Hepatocyte (in vitro differentiated cells): ENCODE results near the gene SFN. TPM values are rescaled to one million over a fixed set of nuclear protein-coding genes. Genes with fewer than 3 reads are reported as not detected.

Experiments used
- DNase-seq: peaks from one replicate; pipeline ENCODE4 v3.0.0-alpha.2; 2016; ENCODE audit warnings: low spot score
- H2AFZ ChIP-seq: fragments of 200-600 bp; sonication (generic); 2 replicates; pipeline ENCODE4 v1.6.0; 2016; ENCODE audit warnings: antibody characterized with exemption, mild to moderate bottlenecking
- H3K27ac ChIP-seq: fragments of 200-600 bp; sonication (generic); 2 replicates; pipeline ENCODE4 v1.5.1; 2016; ENCODE audit warnings: mild to moderate bottlenecking
- H3K27me3 ChIP-seq: fragments of 200-600 bp; sonication (generic); 2 replicates; pipeline ENCODE4 v1.6.1; 2016
- H3K36me3 ChIP-seq: fragments of 200-600 bp; sonication (generic); replicated peaks from 2 replicates; pipeline ENCODE4 v1.5.1; 2016; ENCODE audit warnings: low read depth; ENCODE audit not compliant: insufficient read depth
- H3K4me1 ChIP-seq: fragments of 200-600 bp; sonication (generic); 2 replicates; pipeline ENCODE4 v1.5.1; 2016; ENCODE audit warnings: mild to moderate bottlenecking, moderate library complexity; ENCODE audit not compliant: insufficient read depth
- H3K4me2 ChIP-seq: fragments of 200-600 bp; sonication (generic); 2 replicates; pipeline ENCODE4 v1.6.0; 2016
- H3K4me3 ChIP-seq: fragments of 200-600 bp; sonication (generic); 2 replicates; pipeline ENCODE4 v1.5.1; 2016; ENCODE audit warnings: mild to moderate bottlenecking
- H3K79me2 ChIP-seq: fragments of 200-600 bp; sonication (generic); 2 replicates; pipeline ENCODE4 v1.6.0; 2017; ENCODE audit warnings: mild to moderate bottlenecking
- H3K9me2 ChIP-seq: fragments of 200-600 bp; sonication (generic); replicated peaks from 2 replicates; pipeline ENCODE4 v1.6.0; 2017; ENCODE audit warnings: mild to moderate bottlenecking; ENCODE audit not compliant: insufficient read depth
- H3K9me3 ChIP-seq: fragments of 200-600 bp; sonication (generic); 2 replicates; pipeline ENCODE4 v1.5.1; 2016; ENCODE audit warnings: low read depth, mild to moderate bottlenecking
- H4K20me1 ChIP-seq: fragments of 200-600 bp; sonication (generic); 2 replicates; pipeline ENCODE4 v1.6.0; 2016; ENCODE audit warnings: mild to moderate bottlenecking; ENCODE audit not compliant: insufficient read depth, poor library complexity, severe bottlenecking
- EZH2 ChIP-seq: fragments of 200-600 bp; sonication (generic); IDR thresholded peaks from 2 replicates; pipeline ENCODE4 v1.6.1; 2016; ENCODE audit warnings: antibody characterized with exemption, mild to moderate bottlenecking, borderline replicate concordance
- EZH2phosphoT487 ChIP-seq: fragments of 200-600 bp; sonication (generic); IDR thresholded peaks from one replicate; pipeline ENCODE4 v1.6.1; 2018; ENCODE audit warnings: antibody characterized with exemption, mild to moderate bottlenecking, low read depth, moderate library complexity; ENCODE audit not compliant: unreplicated experiment, severe bottlenecking
- WGBS: methylation state at CpG from one replicate; pipeline ENCODE4 v1.1.6; 2016; ENCODE audit warnings: low lambda C conversion rate; ENCODE audit errors: missing lambda C conversion rate; 5-methylcytosine and 5-hydroxymethylcytosine counted together
- polyA plus RNA-seq: library from polyadenylated mRNA; unstranded; fragments of >200 nt; fragmentation: Nextera tagmentation; extraction: Ambion mirVana; gene quantifications from 2 replicates; pipeline ENCODE4 v1.2.1, GENCODE V29; 2016
- total RNA-seq: library from RNA; depleted of rRNA; stranded (reverse); fragments of >200 nt; gene quantifications from 2 replicates; pipeline ENCODE4 v1.2.3, GENCODE V29; 2014
- TF ChIP-seq, protein P1 (sequence below): fragments of 200-600 bp; sonication (generic); IDR thresholded peaks from 2 replicates; pipeline ENCODE4 v1.5.1; 2016; ENCODE audit warnings: antibody characterized with exemption, mild to moderate bottlenecking; ENCODE audit not compliant: poor library complexity

The SFN gene
- total and polyA plus RNA-seq, 2 experiments from 2014 or later, result 3.4 to 8.5 TPM

DNA sequence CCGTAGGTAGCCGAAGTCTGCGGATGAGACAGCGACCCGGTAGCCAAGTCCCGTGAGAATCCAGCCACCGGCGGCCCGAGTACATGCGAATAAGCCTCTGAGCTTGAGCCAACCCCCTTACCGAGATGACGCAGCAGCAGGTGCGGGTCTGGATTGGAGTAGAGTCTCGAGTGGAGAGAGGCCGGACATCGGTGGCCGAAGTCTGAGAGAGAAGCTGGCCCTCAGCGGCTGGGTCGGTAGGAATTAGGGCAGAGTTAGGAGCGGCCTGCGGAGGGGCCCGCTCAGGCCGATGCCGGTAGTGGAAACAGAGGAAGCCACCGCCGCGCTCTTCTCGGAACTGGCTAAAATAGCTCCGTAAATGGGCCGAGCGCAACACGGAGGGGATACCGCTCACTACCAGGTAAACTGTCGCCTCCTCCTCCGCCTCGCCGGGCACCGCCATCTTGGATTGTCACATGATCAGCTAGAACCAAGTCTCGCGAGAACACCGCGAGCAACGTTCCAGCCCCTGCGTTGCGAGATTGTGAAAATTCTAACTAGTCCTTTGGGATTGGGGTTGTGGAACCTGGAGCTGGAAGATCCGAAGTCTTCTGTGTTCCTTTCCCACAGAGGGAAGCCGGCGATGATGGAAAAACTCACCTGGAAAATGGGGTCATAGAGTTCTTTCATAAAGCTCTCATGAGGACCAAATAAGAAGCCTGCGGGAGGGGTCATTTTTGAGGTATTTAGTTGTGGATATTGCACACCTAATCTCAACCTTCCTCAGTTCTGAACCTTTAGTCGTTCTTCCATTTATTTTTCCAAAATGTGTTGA, 37.3 kb downstream of the SFN start, which contains the start of gene GPATCH3:
TSS of gene GPATCH3 (minus strand) at position 467 of the 814 bp plus-strand sequence. CDS start at position 442, 25 bp downstream.
- H3K27ac ChIP-seq, result peak within 1 kb of the TSS; percentile 90
- WGBS, result under 1% methylated on average over 49 of the region's 50 CpGs
- H3K79me2 ChIP-seq, result peaks cover 47% of the 10 kb centered on the region
- peak; percentile 95 for DNase-seq
- no peaks in the 10 kb centered on the region for H3K36me3 ChIP-seq
- peaks cover 16% of the 10 kb centered on the region for H3K4me1 ChIP-seq
- peak within 1 kb of the TSS; percentile 82 for H3K4me2 ChIP-seq
- no peaks in the 10 kb centered on the region for H3K9me3 ChIP-seq
- TF ChIP-seq EZH2, result no peak
- TF ChIP-seq EZH2phosphoT487, result no peak
- TF ChIP-seq, protein P1, sequence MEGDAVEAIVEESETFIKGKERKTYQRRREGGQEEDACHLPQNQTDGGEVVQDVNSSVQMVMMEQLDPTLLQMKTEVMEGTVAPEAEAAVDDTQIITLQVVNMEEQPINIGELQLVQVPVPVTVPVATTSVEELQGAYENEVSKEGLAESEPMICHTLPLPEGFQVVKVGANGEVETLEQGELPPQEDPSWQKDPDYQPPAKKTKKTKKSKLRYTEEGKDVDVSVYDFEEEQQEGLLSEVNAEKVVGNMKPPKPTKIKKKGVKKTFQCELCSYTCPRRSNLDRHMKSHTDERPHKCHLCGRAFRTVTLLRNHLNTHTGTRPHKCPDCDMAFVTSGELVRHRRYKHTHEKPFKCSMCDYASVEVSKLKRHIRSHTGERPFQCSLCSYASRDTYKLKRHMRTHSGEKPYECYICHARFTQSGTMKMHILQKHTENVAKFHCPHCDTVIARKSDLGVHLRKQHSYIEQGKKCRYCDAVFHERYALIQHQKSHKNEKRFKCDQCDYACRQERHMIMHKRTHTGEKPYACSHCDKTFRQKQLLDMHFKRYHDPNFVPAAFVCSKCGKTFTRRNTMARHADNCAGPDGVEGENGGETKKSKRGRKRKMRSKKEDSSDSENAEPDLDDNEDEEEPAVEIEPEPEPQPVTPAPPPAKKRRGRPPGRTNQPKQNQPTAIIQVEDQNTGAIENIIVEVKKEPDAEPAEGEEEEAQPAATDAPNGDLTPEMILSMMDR, result no peak
- no peaks in the 10 kb centered on the region for H3K27me3 ChIP-seq
- H3K4me3 ChIP-seq, result peak within 1 kb of the TSS; percentile 59
- H3K9me2 ChIP-seq, result no peaks in the 10 kb centered on the region
- H2AFZ ChIP-seq, result peak within 1 kb of the TSS; percentile 96
- H4K20me1 ChIP-seq, result no peaks in the 10 kb centered on the region

DNA sequence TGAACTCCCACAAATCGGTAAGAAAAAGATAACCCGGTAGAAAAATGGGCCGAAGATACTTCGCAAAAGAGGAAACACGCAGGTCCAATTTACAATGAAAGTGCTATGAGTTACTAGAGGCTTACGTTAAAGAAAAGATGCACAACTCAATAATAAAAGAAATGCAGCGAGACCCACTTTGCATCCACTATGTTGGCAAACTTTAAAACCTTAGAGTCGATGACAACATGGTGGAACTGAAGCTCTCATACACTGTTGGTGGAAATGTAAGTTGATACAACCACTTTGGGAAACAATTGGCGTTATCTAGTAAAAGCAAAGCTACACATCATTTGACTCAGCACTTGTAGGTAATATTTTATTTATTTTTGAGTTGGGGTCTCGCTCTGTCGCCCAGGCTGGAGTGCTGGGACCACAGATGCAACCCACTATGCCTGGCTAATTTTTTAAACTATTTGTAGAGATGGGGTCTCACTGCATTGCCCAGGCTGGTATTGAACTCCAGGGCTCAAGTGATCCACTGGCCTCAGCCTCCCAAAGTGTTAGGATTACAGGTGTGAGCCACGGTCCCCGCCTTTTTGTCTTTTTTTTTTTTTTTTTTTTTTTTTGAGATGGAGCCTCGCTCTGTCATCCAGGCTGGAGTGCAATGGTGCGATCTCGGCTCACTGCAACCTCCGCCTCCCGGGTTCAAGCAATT, 38.0 kb downstream of the SFN start:
- peak overlapping the region; percentile 59 for H3K4me3 ChIP-seq
- TF ChIP-seq EZH2phosphoT487, result no peak
- TF ChIP-seq EZH2, result no peak
- H3K27me3 ChIP-seq, result no peaks in the 10 kb centered on the region
- no peaks in the 10 kb centered on the region for H3K9me3 ChIP-seq
- peaks cover 16% of the 10 kb centered on the region for H3K4me1 ChIP-seq
- no peaks in the 10 kb centered on the region for H3K36me3 ChIP-seq
- DNase-seq, result no peak
- peak overlapping the region; percentile 90 for H3K27ac ChIP-seq
- no peaks in the 10 kb centered on the region for H4K20me1 ChIP-seq
- H3K9me2 ChIP-seq, result no peaks in the 10 kb centered on the region
- 75% methylated on average over 13 of the region's 18 CpGs for WGBS
- peak overlapping the region; percentile 82 for H3K4me2 ChIP-seq
- H3K79me2 ChIP-seq, result peaks cover 41% of the 10 kb centered on the region
- H2AFZ ChIP-seq, result peak overlapping the region; percentile 96

DNA sequence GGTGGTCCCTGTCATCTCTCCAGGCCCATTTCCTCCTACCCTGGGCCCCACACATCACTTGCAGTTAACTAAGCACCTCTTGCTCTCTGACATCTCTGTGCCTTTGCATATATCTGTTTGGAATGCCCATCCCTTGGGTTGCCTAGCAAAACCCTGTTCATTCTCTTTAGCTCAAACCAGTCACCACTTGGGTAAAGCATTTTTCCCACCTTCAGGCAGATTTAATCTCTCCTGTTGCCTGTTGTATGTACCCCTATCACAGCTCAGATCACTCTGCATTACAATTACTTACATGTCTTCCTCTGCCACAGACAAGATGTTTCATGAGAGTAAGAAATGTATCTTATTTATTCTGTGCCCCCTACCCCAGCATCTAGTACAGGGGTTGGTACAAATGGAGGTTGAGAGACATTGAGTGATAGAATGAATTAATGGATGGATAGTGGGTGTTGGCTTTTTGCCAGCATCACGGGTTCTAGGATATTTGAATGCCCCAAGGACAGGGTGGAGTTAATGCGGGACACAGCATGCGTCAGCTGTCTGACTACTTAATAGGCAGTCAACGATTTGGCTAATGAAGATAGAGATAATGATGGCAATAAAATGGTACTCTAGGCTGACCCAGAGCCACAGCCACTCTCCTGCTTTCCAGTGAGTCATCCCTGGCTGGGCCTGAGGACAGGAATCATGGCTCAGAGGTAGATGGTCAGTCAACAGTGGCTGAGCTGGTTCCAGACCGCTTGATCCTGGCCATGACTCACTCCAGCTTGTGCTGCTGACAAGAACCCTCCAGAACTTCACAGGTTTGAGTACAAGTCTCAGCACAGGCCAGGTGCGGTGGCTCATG, 44.3 kb downstream of the SFN start:
- Histone ChIP-seq H3K4me1 (peaks cover 23% of the 10 kb centered on the region), H3K4me2 (no peak overlapping the region), H3K36me3 (no peaks in the 10 kb centered on the region), H3K27ac (peak overlapping the region; percentile 80), H3K9me2 (no peaks in the 10 kb centered on the region), H3K9me3 (no peaks in the 10 kb centered on the region), H2AFZ (no peak overlapping the region), H3K27me3 (no peaks in the 10 kb centered on the region), H3K79me2 (peaks cover 7% of the 10 kb centered on the region), H3K4me3 (no peak overlapping the region), H4K20me1 (no peaks in the 10 kb centered on the region)
- DNase-seq, result peak; percentile 82
- 37% methylated on average over 6 of the region's 6 CpGs for WGBS
- TF ChIP-seq EZH2phosphoT487 (no peak), EZH2 (no peak)
- TF ChIP-seq, protein P1, result no peak
